K562 (cell line): ENCODE results near the gene GPER1. TPM values are rescaled to one million over a fixed set of nuclear protein-coding genes. Genes with fewer than 3 reads are reported as not detected.
A peak's percentile ranks its signal among the peaks of the same experiment; 100 is the strongest.

ENCODE experiments used
- CBFA2T3 ChIP-seq: fragments of 450-650 bp; IDR thresholded peaks from 2 replicates; pipeline ENCODE4 v1.6.1; 2017
- CBX3 ChIP-seq, 2 experiments: IDR thresholded peaks; 1 replicate in 1 of 2; 2 replicates in 1 of 2; pipeline ENCODE4 v1.6.1; 2012; ENCODE audit warnings: inconsistent platforms in 2 of 2, low read length in 2 of 2, borderline replicate concordance in 1 of 2, control low read depth in 1 of 2
- CHD2 ChIP-seq: IDR thresholded peaks from 2 replicates; pipeline ENCODE4 v1.6.1; 2011; ENCODE audit warnings: low read depth, low read length
- CREB3 ChIP-seq: fragments of 450-650 bp; conservative IDR thresholded peaks from 2 replicates; pipeline ENCODE4 v1.6.1; 2016; ENCODE audit warnings: missing genetic modification characterization, low read depth, mild to moderate bottlenecking, missing compliant biosample characterization, moderate library complexity
- GTF3C2 ChIP-seq: IDR thresholded peaks from 3 replicates; pipeline ENCODE4 v1.6.1; 2011; ENCODE audit warnings: borderline replicate concordance, mild to moderate bottlenecking, moderate library complexity; ENCODE audit not compliant: insufficient read length; ENCODE audit errors: extremely low read depth
- SFPQ ChIP-seq: fragments of 200-400 bp; formaldehyde crosslinking; IDR thresholded peaks from 2 replicates; pipeline ENCODE4 v1.6.1; 2017; ENCODE audit warnings: mild to moderate bottlenecking, low read depth, low read length, moderate library complexity
- SLC30A9 ChIP-seq: fragments of 250-450 bp; sonication (Bioruptor Pico); IDR thresholded peaks from 2 replicates; pipeline ENCODE4 v1.8.0; 2022; ENCODE audit warnings: mild to moderate bottlenecking, moderate library complexity
- YBX1 ChIP-seq: fragments of 450-650 bp; IDR thresholded peaks from 2 replicates; pipeline ENCODE4 v1.7.1; 2016; ENCODE audit warnings: mild to moderate bottlenecking
- ZKSCAN8 ChIP-seq: fragments of 200-800 bp; sonication (Bioruptor generic); IDR thresholded peaks from 2 replicates; pipeline ENCODE4 v1.6.1; 2016; ENCODE audit warnings: missing genetic modification characterization, missing compliant biosample characterization
- ZNF197 ChIP-seq: fragments of 200-800 bp; sonication (Bioruptor generic); IDR thresholded peaks from 2 replicates; pipeline ENCODE4 v1.6.1; 2016; ENCODE audit warnings: low read depth, missing genetic modification characterization, missing compliant biosample characterization
- ZNF780A ChIP-seq: fragments of 250-450 bp; sonication (Bioruptor Pico); IDR thresholded peaks from 2 replicates; pipeline ENCODE4 v1.5.0; 2021; ENCODE audit warnings: mild to moderate bottlenecking
- ZNF830 ChIP-seq: fragments of 250-450 bp; sonication (Bioruptor Pico); IDR thresholded peaks from 2 replicates; pipeline ENCODE4 v1.5.0; 2021; ENCODE audit warnings: mild to moderate bottlenecking
- polyA plus RNA-seq, 8 experiments: library from polyadenylated mRNA; depleted of rRNA in 4 of 8; stranded (reverse) in 5 of 8; unstranded in 3 of 8; fragments of >200 nt; fragmentation: Nextera tagmentation in 2 of 8; fragmentation: Illumina TruSeq in 1 of 8; extraction: Ambion mirVana in 2 of 8; extraction: Trizol in 1 of 8; gene quantifications; 2 replicates each; pipeline versions ENCODE4 v1.2.1 to v1.2.3, GENCODE V29; 2011 to 2014; ENCODE audit warnings: inconsistent platforms in 1 of 8, missing spikeins in 1 of 8
- total RNA-seq, 7 experiments: library from RNA; depleted of rRNA in 6 of 7; stranded (reverse); fragments of >200 nt in 6 of 7; fragmentation: Illumina TruSeq in 2 of 7; extraction: Trizol in 2 of 7; gene quantifications; 2 replicates each; pipeline versions ENCODE4 v1.2.1 to v1.2.3, GENCODE V29; 2011 to 2021; ENCODE audit warnings: low replicate concordance in 1 of 7
- TF ChIP-seq, protein P1 (sequence below): sonication (generic); formaldehyde crosslinking; IDR thresholded peaks from 2 replicates; pipeline ENCODE4 v1.8.0; 2022; ENCODE audit warnings: mild to moderate bottlenecking, missing genetic modification reagents

GPER1 gene
- total and polyA plus RNA-seq, 9 of the 15 experiments (the other 6 are each of a cell fraction or from before 2014, with no cell fraction given): 0.04 to 0.09 (median 0.08) TPM; not detected in 6

GRCh38 chr7:1044189-1045068 is 43.5 kb upstream of the GPER1 start, which contains the start of gene GPR146 (continued):
- TF ChIP-seq GTF3C2: no peak
- TF ChIP-seq, protein P1, sequence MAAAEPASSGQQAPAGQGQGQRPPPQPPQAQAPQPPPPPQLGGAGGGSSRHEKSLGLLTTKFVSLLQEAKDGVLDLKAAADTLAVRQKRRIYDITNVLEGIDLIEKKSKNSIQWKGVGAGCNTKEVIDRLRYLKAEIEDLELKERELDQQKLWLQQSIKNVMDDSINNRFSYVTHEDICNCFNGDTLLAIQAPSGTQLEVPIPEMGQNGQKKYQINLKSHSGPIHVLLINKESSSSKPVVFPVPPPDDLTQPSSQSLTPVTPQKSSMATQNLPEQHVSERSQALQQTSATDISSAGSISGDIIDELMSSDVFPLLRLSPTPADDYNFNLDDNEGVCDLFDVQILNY: no peak
- no peak for TF ChIP-seq ZNF780A (CRISPR knock-in tag)
- peak; percentile 85 for TF ChIP-seq CBFA2T3
- no peak for TF ChIP-seq YBX1
- TF ChIP-seq ZNF197 (CRISPR knock-in tag): no peak
- no peak for TF ChIP-seq SFPQ
- peak; percentile 95 for TF ChIP-seq CHD2
- no peak for TF ChIP-seq ZKSCAN8 (CRISPR knock-in tag)
- TF ChIP-seq ZNF830 (CRISPR knock-in tag): no peak
- no peak for TF ChIP-seq SLC30A9 (CRISPR knock-in tag)
- TF ChIP-seq CBX3 (IDR thresholded peaks at IDR 0.05; ENCODE audit: borderline replicate concordance in 1 of 2, low read length in 2 of 2): 0 out of 3 replicates have a peak, but pooled peaks of 1 of the 2 experiments have one; percentile 8
- TF ChIP-seq CREB3 (tag): no peak
